GM21529 (cell line): ENCODE results near the gene AMN1.
"Not testable (repeated sequence)": the region's sequence is repeated elsewhere in the genome, so short reads cannot be mapped to it uniquely, and the experiment has no call there.

Experiments used
- ATAC-seq: cut with Tn5 transposase; IDR thresholded peaks from one replicate; pipeline ENCODE4 v1.9.1; 2021; ENCODE audit not compliant: unreplicated experiment

Gene AMN1

GRCh38 chr12:31733549-31734432 is 5.0 kb upstream of the AMN1 start:
- ATAC-seq, result not testable (repeated sequence)

GRCh38 chr12:31732926-31733548 is 4.2 kb upstream of the AMN1 start:
- ATAC-seq, result no peak

- not testable (repeated sequence) for ATAC-seq
These were observed 2.4 kb upstream of the AMN1 start for GRCh38 chr12:31731203-31731602.

- ATAC-seq, result no peak
These were observed 884 bp upstream of the AMN1 start for GRCh38 chr12:31729705-31730104.

- ATAC-seq, result no peak
These were observed 418 bp downstream of the AMN1 start for GRCh38 chr12:31728289-31728916.

- ATAC-seq, result no peak
These were observed 1.6 kb downstream of the AMN1 start for GRCh38 chr12:31727192-31727591.

GRCh38 chr12:31726575-31726974 is 2.2 kb downstream of the AMN1 start:
- no peak for ATAC-seq

- ATAC-seq, result no peak
These were observed 4.3 kb downstream of the AMN1 start for GRCh38 chr12:31724557-31724956.

- no peak for ATAC-seq
These were observed 6.2 kb downstream of the AMN1 start for GRCh38 chr12:31722580-31722979.

GRCh38 chr12:31718542-31719198 is 10.2 kb downstream of the AMN1 start:
- not testable (repeated sequence) for ATAC-seq

GRCh38 chr12:31716998-31717397 is 11.8 kb downstream of the AMN1 start:
- ATAC-seq, result not testable (repeated sequence)

- ATAC-seq, result peak; percentile 95
These were observed 13.5 kb downstream of the AMN1 start for GRCh38 chr12:31715283-31715825.

- ATAC-seq, result peak; percentile 24
These were observed 14.2 kb downstream of the AMN1 start for GRCh38 chr12:31714406-31715271.

- ATAC-seq, result no peak
These were observed 15.9 kb downstream of the AMN1 start for GRCh38 chr12:31712877-31713276.

GRCh38 chr12:31710021-31710818 is 18.6 kb downstream of the AMN1 start:
- ATAC-seq, result no peak

GRCh38 chr12:31708118-31708517 is 20.7 kb downstream of the AMN1 start:
- ATAC-seq, result not testable (repeated sequence)

- no peak for ATAC-seq
These were observed 23.2 kb downstream of the AMN1 start for GRCh38 chr12:31705621-31706020.

- no peak for ATAC-seq
These were observed 26.8 kb downstream of the AMN1 start for GRCh38 chr12:31702047-31702446.

GRCh38 chr12:31689921-31690320 is 38.9 kb downstream of the AMN1 start:
- ATAC-seq, result not testable (repeated sequence)
